HepG2 (cell line): Measurements from ENCODE around the gene ZMYM3. TPM values are rescaled to one million over a fixed set of nuclear protein-coding genes. Genes with fewer than 3 reads are reported as not detected.
A peak's percentile ranks its signal among the peaks of the same experiment; 100 is the strongest.

Source experiments
- ASH2L ChIP-seq: fragments of 300-600, 200-600 bp; sonication (generic); IDR thresholded peaks from 2 replicates; pipeline ENCODE4 v1.7.0; 2017; ENCODE audit warnings: low read depth, mild to moderate bottlenecking, moderate library complexity, mixed read lengths, low read length; ENCODE audit not compliant: insufficient read length
- CREM ChIP-seq, 2 experiments: sonication (generic) in 1 of 2; formaldehyde crosslinking in 1 of 2; IDR thresholded peaks; 2 replicates each; pipeline versions ENCODE4 v1.4.0 to v1.6.1; 2016 to 2020; ENCODE audit warnings: antibody characterized with exemption in 1 of 2, mild to moderate bottlenecking in 1 of 2, missing genetic modification reagents in 1 of 2
- DNMT1 ChIP-seq: sonication (generic); formaldehyde crosslinking; IDR thresholded peaks from 2 replicates; pipeline ENCODE4 v1.5.1; 2020; ENCODE audit warnings: mild to moderate bottlenecking, missing genetic modification reagents
- HCFC1 ChIP-seq: fragments of 150-350 bp; IDR thresholded peaks from 2 replicates; pipeline ENCODE4 v1.6.1; 2014; ENCODE audit warnings: low read depth, low read length
- JDP2 ChIP-seq: sonication (generic); formaldehyde crosslinking; IDR thresholded peaks from 2 replicates; pipeline ENCODE4 v1.8.1; 2022; ENCODE audit warnings: missing genetic modification reagents, borderline replicate concordance
- NBN ChIP-seq: fragments of 450-650 bp; conservative IDR thresholded peaks from 2 replicates; pipeline ENCODE4 v1.6.1; 2017
- SIX4 ChIP-seq: sonication (generic); formaldehyde crosslinking; IDR thresholded peaks from 2 replicates; pipeline ENCODE4 v1.4.0; 2020; ENCODE audit warnings: missing genetic modification reagents
- SSRP1 ChIP-seq: IDR thresholded peaks from 2 replicates; pipeline ENCODE4 v1.6.1; 2016; ENCODE audit warnings: control low read depth
- ZKSCAN8 ChIP-seq: IDR thresholded peaks from 2 replicates; pipeline ENCODE4 v1.6.1; 2016; ENCODE audit warnings: borderline replicate concordance, missing genetic modification reagents, missing compliant biosample characterization
- ZNF333 ChIP-seq: sonication (generic); formaldehyde crosslinking; IDR thresholded peaks from 2 replicates; pipeline ENCODE4 v1.4.0; 2020; ENCODE audit warnings: mild to moderate bottlenecking, missing genetic modification reagents, borderline replicate concordance
- ZNF619 ChIP-seq: sonication (generic); formaldehyde crosslinking; IDR thresholded peaks from 2 replicates; pipeline ENCODE4 v1.4.0; 2020; ENCODE audit warnings: mild to moderate bottlenecking, missing genetic modification reagents
- ZNF788 ChIP-seq: sonication (generic); formaldehyde crosslinking; IDR thresholded peaks from 2 replicates; pipeline ENCODE4 v1.5.0; 2020; ENCODE audit warnings: mild to moderate bottlenecking, missing genetic modification reagents, borderline replicate concordance
- polyA plus RNA-seq, 8 experiments: library from polyadenylated mRNA; depleted of rRNA in 3 of 8; stranded (reverse) in 7 of 8; unstranded in 1 of 8; fragments of >200 nt; fragmentation: Illumina TruSeq in 4 of 8; extraction: Trizol in 4 of 8; gene quantifications; 2 replicates each; pipeline versions ENCODE4 v1.2.1 to v1.2.3, GENCODE V29; 2011 to 2016; ENCODE audit warnings: low read depth in 4 of 8, missing spikeins in 1 of 8, mixed read lengths in 1 of 8; ENCODE audit not compliant: insufficient read depth in 1 of 8
- total RNA-seq, 5 experiments: library from RNA; depleted of rRNA; stranded (reverse); fragments of >200 nt; fragmentation: Illumina TruSeq; extraction: Trizol; gene quantifications; 2 replicates each; pipeline ENCODE4 v1.2.3, GENCODE V29; 2016; ENCODE audit warnings: low read depth in 1 of 5
- TF ChIP-seq, protein P1 (sequence below): sonication (generic); formaldehyde crosslinking; conservative IDR thresholded peaks from 2 replicates; pipeline ENCODE4 v1.8.0; 2022; ENCODE audit warnings: mild to moderate bottlenecking, moderate library complexity, missing genetic modification reagents
- TF ChIP-seq, protein P2 (sequence below), 2 experiments: sonication (generic) in 1 of 2; formaldehyde crosslinking in 1 of 2; IDR thresholded peaks; 2 replicates each; pipeline versions ENCODE4 v1.4.0 to v1.6.1; 2016 to 2020; ENCODE audit warnings: borderline replicate concordance in 1 of 2, low read depth in 1 of 2, mild to moderate bottlenecking in 1 of 2, missing genetic modification reagents in 1 of 2
- TF ChIP-seq, protein P3 (sequence below): sonication (generic); formaldehyde crosslinking; conservative IDR thresholded peaks from 2 replicates; pipeline ENCODE4 v1.4.0; 2020; ENCODE audit warnings: missing genetic modification reagents
- TF ChIP-seq, protein P4 (sequence below): IDR thresholded peaks from 2 replicates; pipeline ENCODE4 v1.4.0; 2020; ENCODE audit warnings: mild to moderate bottlenecking, missing genetic modification reagents

ZMYM3 gene
- total and polyA plus RNA-seq, 2 of the 13 experiments (the other 11 are each of a cell fraction or from before 2014, with no cell fraction given), result 26.4 to 35.4 TPM

DNA sequence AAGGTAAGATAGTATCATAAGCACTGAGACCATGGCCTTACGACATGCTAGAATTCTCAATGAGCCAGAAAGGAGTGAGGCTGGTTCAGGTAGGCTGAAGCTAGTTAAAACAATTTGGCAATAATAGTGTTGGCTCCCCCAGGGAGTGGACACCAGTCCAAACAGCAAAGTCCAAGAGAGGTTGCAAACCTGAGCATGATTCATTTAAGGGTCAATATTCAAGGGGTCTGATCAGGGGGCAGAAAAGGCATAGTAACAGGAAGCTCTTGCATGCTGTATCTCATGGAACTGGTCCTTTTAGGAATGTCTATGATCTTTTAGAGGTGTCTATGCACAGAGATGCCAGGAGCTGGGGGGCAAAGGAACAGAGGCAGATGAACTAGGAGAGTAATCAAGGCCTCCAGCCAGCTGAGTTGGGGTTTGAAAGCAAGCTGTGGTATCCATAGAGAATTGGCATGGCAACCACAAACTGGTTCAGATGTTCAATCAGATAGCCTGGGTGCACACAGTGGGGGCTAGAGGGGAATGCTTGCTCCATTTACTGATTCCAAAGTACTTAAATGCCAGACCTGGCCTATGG is 25.8 kb downstream of the ZMYM3 start (continued):
- peak; percentile 88 for TF ChIP-seq CREM (IDR thresholded peaks at IDR 0.05)
- no peak for TF ChIP-seq CREM (CRISPR knock-in tag; IDR thresholded peaks at IDR 0.05)
- TF ChIP-seq HCFC1, result no peak
- TF ChIP-seq ASH2L, result peak; percentile 99
- TF ChIP-seq ZNF333 (CRISPR knock-in tag), result no peak
- no peak for TF ChIP-seq ZNF619
- TF ChIP-seq, protein P1, sequence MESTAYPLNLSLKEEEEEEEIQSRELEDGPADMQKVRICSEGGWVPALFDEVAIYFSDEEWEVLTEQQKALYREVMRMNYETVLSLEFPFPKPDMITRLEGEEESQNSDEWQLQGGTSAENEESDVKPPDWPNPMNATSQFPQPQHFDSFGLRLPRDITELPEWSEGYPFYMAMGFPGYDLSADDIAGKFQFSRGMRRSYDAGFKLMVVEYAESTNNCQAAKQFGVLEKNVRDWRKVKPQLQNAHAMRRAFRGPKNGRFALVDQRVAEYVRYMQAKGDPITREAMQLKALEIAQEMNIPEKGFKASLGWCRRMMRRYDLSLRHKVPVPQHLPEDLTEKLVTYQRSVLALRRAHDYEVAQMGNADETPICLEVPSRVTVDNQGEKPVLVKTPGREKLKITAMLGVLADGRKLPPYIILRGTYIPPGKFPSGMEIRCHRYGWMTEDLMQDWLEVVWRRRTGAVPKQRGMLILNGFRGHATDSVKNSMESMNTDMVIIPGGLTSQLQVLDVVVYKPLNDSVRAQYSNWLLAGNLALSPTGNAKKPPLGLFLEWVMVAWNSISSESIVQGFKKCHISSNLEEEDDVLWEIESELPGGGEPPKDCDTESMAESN (CRISPR knock-in tag), result no peak; the same call in 1 of the 2 replicates
- TF ChIP-seq NBN, result no peak
- TF ChIP-seq, protein P2, sequence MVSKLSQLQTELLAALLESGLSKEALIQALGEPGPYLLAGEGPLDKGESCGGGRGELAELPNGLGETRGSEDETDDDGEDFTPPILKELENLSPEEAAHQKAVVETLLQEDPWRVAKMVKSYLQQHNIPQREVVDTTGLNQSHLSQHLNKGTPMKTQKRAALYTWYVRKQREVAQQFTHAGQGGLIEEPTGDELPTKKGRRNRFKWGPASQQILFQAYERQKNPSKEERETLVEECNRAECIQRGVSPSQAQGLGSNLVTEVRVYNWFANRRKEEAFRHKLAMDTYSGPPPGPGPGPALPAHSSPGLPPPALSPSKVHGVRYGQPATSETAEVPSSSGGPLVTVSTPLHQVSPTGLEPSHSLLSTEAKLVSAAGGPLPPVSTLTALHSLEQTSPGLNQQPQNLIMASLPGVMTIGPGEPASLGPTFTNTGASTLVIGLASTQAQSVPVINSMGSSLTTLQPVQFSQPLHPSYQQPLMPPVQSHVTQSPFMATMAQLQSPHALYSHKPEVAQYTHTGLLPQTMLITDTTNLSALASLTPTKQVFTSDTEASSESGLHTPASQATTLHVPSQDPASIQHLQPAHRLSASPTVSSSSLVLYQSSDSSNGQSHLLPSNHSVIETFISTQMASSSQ (IDR thresholded peaks at IDR 0.05; ENCODE audit: low read depth), result 0 out of 2 replicates have a peak, but pooled peaks have one; percentile 60
- TF ChIP-seq, protein P2 (CRISPR knock-in tag; IDR thresholded peaks at IDR 0.05; ENCODE audit: borderline replicate concordance), result peak; percentile 54; the same call in 1 of the 2 replicates
- no peak for TF ChIP-seq DNMT1
- no peak for TF ChIP-seq JDP2 (CRISPR knock-in tag)
- TF ChIP-seq, protein P3, sequence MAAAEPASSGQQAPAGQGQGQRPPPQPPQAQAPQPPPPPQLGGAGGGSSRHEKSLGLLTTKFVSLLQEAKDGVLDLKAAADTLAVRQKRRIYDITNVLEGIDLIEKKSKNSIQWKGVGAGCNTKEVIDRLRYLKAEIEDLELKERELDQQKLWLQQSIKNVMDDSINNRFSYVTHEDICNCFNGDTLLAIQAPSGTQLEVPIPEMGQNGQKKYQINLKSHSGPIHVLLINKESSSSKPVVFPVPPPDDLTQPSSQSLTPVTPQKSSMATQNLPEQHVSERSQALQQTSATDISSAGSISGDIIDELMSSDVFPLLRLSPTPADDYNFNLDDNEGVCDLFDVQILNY (CRISPR knock-in tag), result no peak
- TF ChIP-seq, protein P4, sequence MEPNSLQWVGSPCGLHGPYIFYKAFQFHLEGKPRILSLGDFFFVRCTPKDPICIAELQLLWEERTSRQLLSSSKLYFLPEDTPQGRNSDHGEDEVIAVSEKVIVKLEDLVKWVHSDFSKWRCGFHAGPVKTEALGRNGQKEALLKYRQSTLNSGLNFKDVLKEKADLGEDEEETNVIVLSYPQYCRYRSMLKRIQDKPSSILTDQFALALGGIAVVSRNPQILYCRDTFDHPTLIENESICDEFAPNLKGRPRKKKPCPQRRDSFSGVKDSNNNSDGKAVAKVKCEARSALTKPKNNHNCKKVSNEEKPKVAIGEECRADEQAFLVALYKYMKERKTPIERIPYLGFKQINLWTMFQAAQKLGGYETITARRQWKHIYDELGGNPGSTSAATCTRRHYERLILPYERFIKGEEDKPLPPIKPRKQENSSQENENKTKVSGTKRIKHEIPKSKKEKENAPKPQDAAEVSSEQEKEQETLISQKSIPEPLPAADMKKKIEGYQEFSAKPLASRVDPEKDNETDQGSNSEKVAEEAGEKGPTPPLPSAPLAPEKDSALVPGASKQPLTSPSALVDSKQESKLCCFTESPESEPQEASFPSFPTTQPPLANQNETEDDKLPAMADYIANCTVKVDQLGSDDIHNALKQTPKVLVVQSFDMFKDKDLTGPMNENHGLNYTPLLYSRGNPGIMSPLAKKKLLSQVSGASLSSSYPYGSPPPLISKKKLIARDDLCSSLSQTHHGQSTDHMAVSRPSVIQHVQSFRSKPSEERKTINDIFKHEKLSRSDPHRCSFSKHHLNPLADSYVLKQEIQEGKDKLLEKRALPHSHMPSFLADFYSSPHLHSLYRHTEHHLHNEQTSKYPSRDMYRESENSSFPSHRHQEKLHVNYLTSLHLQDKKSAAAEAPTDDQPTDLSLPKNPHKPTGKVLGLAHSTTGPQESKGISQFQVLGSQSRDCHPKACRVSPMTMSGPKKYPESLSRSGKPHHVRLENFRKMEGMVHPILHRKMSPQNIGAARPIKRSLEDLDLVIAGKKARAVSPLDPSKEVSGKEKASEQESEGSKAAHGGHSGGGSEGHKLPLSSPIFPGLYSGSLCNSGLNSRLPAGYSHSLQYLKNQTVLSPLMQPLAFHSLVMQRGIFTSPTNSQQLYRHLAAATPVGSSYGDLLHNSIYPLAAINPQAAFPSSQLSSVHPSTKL (CRISPR knock-in tag), result peak; percentile 81
- TF ChIP-seq ZNF788 (CRISPR knock-in tag), result no peak; the same call in 1 of the 2 replicates
- no peak for TF ChIP-seq SIX4 (CRISPR knock-in tag)
- TF ChIP-seq ZKSCAN8 (CRISPR knock-in tag), result no peak
- TF ChIP-seq SSRP1, result no peak
